Measurements from ENCODE around the gene TMPRSS2. TPM values are rescaled to one million over a fixed set of nuclear protein-coding genes. Genes with fewer than 3 reads are reported as not detected.

TMPRSS2 gene
- polyA plus RNA-seq, 4 donors = 108 to 167 (median 136) TPM

DNA sequence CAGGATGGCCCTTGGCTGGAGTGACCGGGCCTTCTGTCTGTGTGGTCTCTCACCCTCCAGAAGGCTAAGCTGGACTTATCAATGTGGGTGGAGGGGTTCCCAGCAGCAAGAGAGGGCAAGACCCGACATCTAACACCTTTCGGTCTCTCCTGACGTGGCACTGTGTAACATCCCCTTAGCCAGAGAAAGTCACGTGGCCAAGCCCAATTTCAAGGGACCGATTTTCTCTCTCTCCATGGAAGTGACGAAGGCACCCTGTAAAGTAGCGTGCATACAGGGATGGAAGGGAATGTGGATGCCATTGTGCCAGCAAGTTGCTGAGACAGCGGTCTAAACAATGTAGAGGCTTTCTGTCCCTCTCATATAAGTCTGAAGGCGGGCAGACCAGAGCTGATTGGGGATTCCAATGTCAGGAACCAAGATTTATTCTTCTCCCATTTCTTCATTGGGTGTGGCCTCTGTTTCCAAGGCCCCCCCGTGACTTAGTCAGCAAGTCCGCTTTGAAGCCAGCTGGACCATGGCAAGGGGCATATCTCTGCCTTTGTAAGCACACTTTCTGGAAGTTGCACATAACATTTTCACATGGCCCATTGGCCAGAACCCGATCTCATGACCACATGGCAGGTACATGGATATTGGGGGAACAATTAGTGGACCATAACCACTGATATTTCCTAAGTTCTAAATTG is 69.4 kb downstream of the TMPRSS2 start:
- Histone ChIP-seq H3K36me3 (ENCODE audit: control insufficient read depth in 3 of 3, insufficient read depth in 2 of 3, low read depth in 1 of 3, low read length in 3 of 3) (peaks cover 21 to 41% (median 39%) of the 10 kb centered on the region in 3 donors), H3K4me3 (ENCODE audit: low read depth in 1 of 3, low read length in 3 of 3) (no peak overlapping the region), H3K4me1 (ENCODE audit: control insufficient read depth in 3 of 3, insufficient read depth in 2 of 3, low read depth in 1 of 3, low read length in 2 of 3) (peaks cover 0 to 4% (median 0%) of the 10 kb centered on the region in 3 donors), H3K9me3 (ENCODE audit: control insufficient read depth in 2 of 2, insufficient read depth in 1 of 2, low read depth in 1 of 2, low read length in 1 of 2) (peaks cover 0 to 2% of the 10 kb centered on the region in 2 donors), H3K27ac (ENCODE audit: low read depth in 1 of 3, low read length in 2 of 3) (no peak overlapping the region), H3K27me3 (ENCODE audit: control insufficient read depth in 3 of 3, insufficient read depth in 3 of 3, low read length in 3 of 3) (no peaks in the 10 kb centered on the region)
- 88 to 95% (median 90%) methylated on average over 13 of the region's 13 CpGs for WGBS, 3 donors
- no peak for DNase-seq
- FAIRE-seq = no peak

DNA sequence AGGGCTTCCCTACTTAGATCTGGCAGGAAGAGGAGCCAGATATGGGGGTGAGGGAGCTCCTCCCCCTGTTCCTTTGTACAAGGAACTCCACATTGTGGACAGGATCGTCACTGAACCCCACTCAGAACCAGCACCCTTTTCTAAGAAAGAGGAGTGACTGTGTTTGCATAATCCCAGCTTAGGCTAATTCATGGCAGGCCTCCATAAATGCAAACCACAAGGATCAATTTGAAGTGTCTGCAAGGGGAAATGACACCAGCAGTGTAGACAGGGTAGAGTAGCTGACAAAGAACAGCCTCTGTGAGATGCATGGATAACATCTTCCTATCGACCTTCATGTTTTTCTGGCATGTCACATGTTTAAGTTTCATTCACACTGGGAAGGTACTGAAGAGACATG is 70.2 kb downstream of the TMPRSS2 start:
- H3K4me3 ChIP-seq (ENCODE audit: low read depth in 1 of 3, low read length in 3 of 3) = no peak overlapping the region
- H3K36me3 ChIP-seq (ENCODE audit: control insufficient read depth in 3 of 3, insufficient read depth in 2 of 3, low read depth in 1 of 3, low read length in 3 of 3) = peaks cover 27 to 41% (median 39%) of the 10 kb centered on the region in 3 donors
- no peak for FAIRE-seq
- WGBS, 3 donors = 59 to 81% (median 78%) methylated on average over 2 of the region's 2 CpGs
- no peak overlapping the region for H3K27ac ChIP-seq (ENCODE audit: low read depth in 1 of 3, low read length in 2 of 3)
- peaks cover 0 to 12% (median 3%) of the 10 kb centered on the region in 3 donors for H3K4me1 ChIP-seq (ENCODE audit: control insufficient read depth in 3 of 3, insufficient read depth in 2 of 3, low read depth in 1 of 3, low read length in 2 of 3)
- no peak for DNase-seq
- peaks cover 0 to 2% of the 10 kb centered on the region in 2 donors for H3K9me3 ChIP-seq (ENCODE audit: control insufficient read depth in 2 of 2, insufficient read depth in 1 of 2, low read depth in 1 of 2, low read length in 1 of 2)
- no peaks in the 10 kb centered on the region for H3K27me3 ChIP-seq (ENCODE audit: control insufficient read depth in 3 of 3, insufficient read depth in 3 of 3, low read length in 3 of 3)

DNA sequence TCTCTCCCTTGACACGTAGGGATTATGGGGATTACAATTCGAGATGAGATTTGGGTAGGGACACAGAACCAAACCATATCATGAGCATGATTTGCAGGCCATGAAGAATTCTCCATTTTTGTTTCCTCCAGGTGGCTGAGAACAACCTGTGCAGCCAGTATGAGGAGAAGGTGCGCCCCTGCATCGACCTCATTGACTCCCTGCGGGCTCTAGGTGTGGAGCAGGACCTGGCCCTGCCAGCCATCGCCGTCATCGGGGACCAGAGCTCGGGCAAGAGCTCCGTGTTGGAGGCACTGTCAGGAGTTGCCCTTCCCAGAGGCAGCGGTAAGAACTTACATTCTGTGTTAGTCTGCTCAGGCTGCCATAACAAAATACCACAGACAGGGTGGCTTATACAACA is 72.3 kb downstream of the TMPRSS2 start:
- Histone ChIP-seq H3K27me3 (ENCODE audit: control insufficient read depth in 3 of 3, insufficient read depth in 3 of 3, low read length in 3 of 3) (no peaks in the 10 kb centered on the region), H3K4me3 (ENCODE audit: low read depth in 1 of 3, low read length in 3 of 3) (no peak overlapping the region), H3K4me1 (ENCODE audit: control insufficient read depth in 3 of 3, insufficient read depth in 2 of 3, low read depth in 1 of 3, low read length in 2 of 3) (peaks cover 0 to 18% (median 5%) of the 10 kb centered on the region in 3 donors), H3K36me3 (ENCODE audit: control insufficient read depth in 3 of 3, insufficient read depth in 2 of 3, low read depth in 1 of 3, low read length in 3 of 3) (peaks cover 17 to 37% (median 35%) of the 10 kb centered on the region in 3 donors), H3K9me3 (ENCODE audit: control insufficient read depth in 2 of 2, insufficient read depth in 1 of 2, low read depth in 1 of 2, low read length in 1 of 2) (peaks cover 0 to 2% of the 10 kb centered on the region in 2 donors), H3K27ac (ENCODE audit: low read depth in 1 of 3, low read length in 2 of 3) (no peak overlapping the region)
- 95 to 97% (median 97%) methylated on average over 11 of the region's 11 CpGs for WGBS, 3 donors
- no peak for FAIRE-seq
- DNase-seq = no peak

DNA sequence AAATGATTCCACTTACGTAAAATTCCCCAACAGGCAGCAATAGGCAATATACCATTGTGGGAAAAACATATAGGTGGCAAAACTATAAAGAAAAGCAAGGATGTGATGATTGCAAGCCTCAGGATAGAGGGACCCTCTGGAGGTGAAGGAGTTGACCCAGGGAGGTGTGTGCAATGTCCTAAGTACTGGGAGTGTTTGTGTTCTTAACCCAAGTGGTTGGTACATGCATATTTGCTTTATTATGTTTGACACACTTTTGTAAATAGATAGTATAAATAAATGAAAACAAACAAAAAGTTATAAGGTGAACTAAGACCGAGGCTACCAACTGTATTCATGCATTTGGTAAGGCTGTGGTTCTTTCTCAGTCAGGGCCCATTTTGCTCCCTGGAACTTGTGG is 74.4 kb downstream of the TMPRSS2 start:
- no peak for FAIRE-seq
- Histone ChIP-seq H3K27me3 (ENCODE audit: control insufficient read depth in 3 of 3, insufficient read depth in 3 of 3, low read length in 3 of 3) (no peaks in the 10 kb centered on the region), H3K27ac (ENCODE audit: low read depth in 1 of 3, low read length in 2 of 3) (peak overlapping the region in 1 of 3 donors; percentile 79), H3K36me3 (ENCODE audit: control insufficient read depth in 3 of 3, insufficient read depth in 2 of 3, low read depth in 1 of 3, low read length in 3 of 3) (peaks cover 14 to 37% (median 21%) of the 10 kb centered on the region in 3 donors), H3K4me1 (ENCODE audit: control insufficient read depth in 3 of 3, insufficient read depth in 2 of 3, low read depth in 1 of 3, low read length in 2 of 3) (peaks cover 0 to 18% (median 5%) of the 10 kb centered on the region in 3 donors), H3K9me3 (ENCODE audit: control insufficient read depth in 2 of 2, insufficient read depth in 1 of 2, low read depth in 1 of 2, low read length in 1 of 2) (peaks cover 0 to 2% of the 10 kb centered on the region in 2 donors), H3K4me3 (ENCODE audit: low read depth in 1 of 3, low read length in 3 of 3) (no peak overlapping the region)
- 87 to 95% (median 94%) methylated on average over 2 of the region's 2 CpGs for WGBS, 3 donors
- no peak for DNase-seq

DNA sequence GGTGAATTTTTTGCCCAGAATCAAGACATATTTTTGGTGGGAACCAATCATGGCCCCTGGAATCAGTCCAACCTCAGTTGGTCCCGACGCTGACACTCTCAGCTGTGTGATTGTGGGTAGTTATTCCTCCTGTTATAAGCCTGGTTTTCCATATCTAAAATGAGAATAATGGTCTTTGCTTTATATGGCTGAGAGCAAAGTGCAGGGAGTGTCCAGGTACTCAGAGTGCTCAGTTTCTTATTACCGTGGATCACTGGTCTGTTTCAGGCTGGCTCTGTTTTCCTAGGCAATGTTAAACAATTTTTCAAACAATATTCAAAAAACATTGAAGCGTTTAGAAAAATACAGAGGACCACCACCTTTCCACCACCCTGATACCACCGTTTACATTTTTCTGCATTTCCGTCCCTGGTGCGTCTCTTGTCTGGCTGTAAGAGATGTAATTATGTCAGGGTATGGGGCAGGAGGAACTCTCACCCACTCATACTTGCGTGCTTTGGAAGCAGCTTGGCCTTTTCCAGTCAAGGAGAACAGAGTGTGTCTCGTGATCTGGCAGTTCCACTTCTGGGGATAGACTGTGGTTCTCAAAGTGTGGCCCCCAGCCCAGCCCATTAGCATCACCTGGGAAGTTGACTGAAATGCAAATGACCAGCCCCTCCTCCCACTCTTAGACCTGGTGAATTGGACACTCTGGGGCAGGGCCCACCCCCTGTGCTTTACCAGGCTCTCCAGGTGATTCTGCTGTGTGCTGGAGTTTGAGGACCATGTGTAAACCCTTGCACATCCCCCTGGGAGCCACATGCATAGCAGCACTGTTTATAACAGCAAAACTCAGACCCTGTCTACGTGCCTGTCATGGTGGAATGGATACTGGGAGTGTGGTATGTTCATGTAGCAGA is 75.1 kb downstream of the TMPRSS2 start:
- WGBS, 3 donors = 62 to 76% (median 64%) methylated on average over 10 of the region's 10 CpGs
- H3K27ac ChIP-seq (ENCODE audit: low read depth in 1 of 3, low read length in 2 of 3) = peak overlapping the region in 2 of 3 donors; percentile 72 to 79
- H3K36me3 ChIP-seq (ENCODE audit: control insufficient read depth in 3 of 3, insufficient read depth in 2 of 3, low read depth in 1 of 3, low read length in 3 of 3) = peaks cover 14 to 37% (median 20%) of the 10 kb centered on the region in 3 donors
- H3K27me3 ChIP-seq (ENCODE audit: control insufficient read depth in 3 of 3, insufficient read depth in 3 of 3, low read length in 3 of 3) = no peaks in the 10 kb centered on the region
- FAIRE-seq (no peak), DNase-seq (peak; percentile 82 to 87)
- peaks cover 0 to 2% of the 10 kb centered on the region in 2 donors for H3K9me3 ChIP-seq (ENCODE audit: control insufficient read depth in 2 of 2, insufficient read depth in 1 of 2, low read depth in 1 of 2, low read length in 1 of 2)
- H3K4me3 ChIP-seq (ENCODE audit: low read depth in 1 of 3, low read length in 3 of 3) = no peak overlapping the region
- H3K4me1 ChIP-seq (ENCODE audit: control insufficient read depth in 3 of 3, insufficient read depth in 2 of 3, low read depth in 1 of 3, low read length in 2 of 3) = peaks cover 0 to 18% (median 5%) of the 10 kb centered on the region in 3 donors

- peak overlapping the region in 2 of 3 donors; percentile 72 to 79 for H3K27ac ChIP-seq (ENCODE audit: low read depth in 1 of 3, low read length in 2 of 3)
- peaks cover 0 to 2% of the 10 kb centered on the region in 2 donors for H3K9me3 ChIP-seq (ENCODE audit: control insufficient read depth in 2 of 2, insufficient read depth in 1 of 2, low read depth in 1 of 2, low read length in 1 of 2)
- H3K4me3 ChIP-seq (ENCODE audit: low read depth in 1 of 3, low read length in 3 of 3) = no peak overlapping the region
- WGBS, 3 donors = 78 to 90% (median 88%) methylated on average over 16 of the region's 16 CpGs
- no peak for FAIRE-seq
- peaks cover 10 to 29% (median 18%) of the 10 kb centered on the region in 3 donors for H3K36me3 ChIP-seq (ENCODE audit: control insufficient read depth in 3 of 3, insufficient read depth in 2 of 3, low read depth in 1 of 3, low read length in 3 of 3)
- H3K4me1 ChIP-seq (ENCODE audit: control insufficient read depth in 3 of 3, insufficient read depth in 2 of 3, low read depth in 1 of 3, low read length in 2 of 3) = peaks cover 3 to 18% (median 5%) of the 10 kb centered on the region in 3 donors
- peaks cover 0 to 2% (median 0%) of the 10 kb centered on the region in 3 donors for H3K27me3 ChIP-seq (ENCODE audit: control insufficient read depth in 3 of 3, insufficient read depth in 3 of 3, low read length in 3 of 3)
- DNase-seq = peak in 1 of 2 donors; percentile 78
These were observed 76.0 kb downstream of the TMPRSS2 start for GRCh38 chr21:41431788-41432548.

GRCh38 chr21:41429925-41430491 is 78.0 kb downstream of the TMPRSS2 start:
- Histone ChIP-seq H3K27me3 (ENCODE audit: control insufficient read depth in 3 of 3, insufficient read depth in 3 of 3, low read length in 3 of 3) (peaks cover 0 to 10% (median 0%) of the 10 kb centered on the region in 3 donors), H3K9me3 (ENCODE audit: control insufficient read depth in 2 of 2, insufficient read depth in 1 of 2, low read depth in 1 of 2, low read length in 1 of 2) (no peaks in the 10 kb centered on the region), H3K4me1 (ENCODE audit: control insufficient read depth in 3 of 3, insufficient read depth in 2 of 3, low read depth in 1 of 3, low read length in 2 of 3) (peaks cover 4 to 23% (median 7%) of the 10 kb centered on the region in 3 donors), H3K27ac (ENCODE audit: low read depth in 1 of 3, low read length in 2 of 3) (no peak overlapping the region), H3K36me3 (ENCODE audit: control insufficient read depth in 3 of 3, insufficient read depth in 2 of 3, low read depth in 1 of 3, low read length in 3 of 3) (peaks cover 7 to 18% (median 10%) of the 10 kb centered on the region in 3 donors), H3K4me3 (ENCODE audit: low read depth in 1 of 3, low read length in 3 of 3) (no peak overlapping the region)
- FAIRE-seq (no peak), DNase-seq (no peak)
- WGBS, 3 donors = 81 to 88% (median 82%) methylated on average over 9 of the region's 9 CpGs
